ENCODE data around the gene CCDC127. TPM values are rescaled to one million over a fixed set of nuclear protein-coding genes. Genes with fewer than 3 reads are reported as not detected.

The CCDC127 gene
- total and polyA plus RNA-seq, 2 donors (not counting 3 experiments of a cell fraction or from before 2014, with no cell fraction given), result 3.4 to 6.3 TPM

GRCh38 chr5:206406-206805, 11.5 kb downstream of the CCDC127 start:
- no peaks in the 10 kb centered on the region for H3K4me1 ChIP-seq (ENCODE audit: control insufficient read depth, extremely low read depth, insufficient read depth, low read length)
- POLR2A ChIA-PET, result no interaction called here
- H3K4me2 ChIP-seq (ENCODE audit: insufficient read depth, low read length), result no peak overlapping the region
- H4K20me1 ChIP-seq (replicated peaks; ENCODE audit: control insufficient read depth, extremely low read depth, insufficient read depth, low read length), result no peaks in the 10 kb centered on the region
- FAIRE-seq (no peak), DNase-seq (ENCODE audit: low read depth, low spot score) (no peak)
- no peaks in the 10 kb centered on the region for H3K9me3 ChIP-seq (replicated peaks; ENCODE audit: control insufficient read depth, insufficient read depth, low read length)
- no peaks in the 10 kb centered on the region for H3K9me1 ChIP-seq (replicated peaks; ENCODE audit: control insufficient read depth, extremely low read depth, insufficient read depth, low read length)
- H3K9ac ChIP-seq (replicated peaks; ENCODE audit: extremely low read depth, insufficient read depth, low read length), result no peak overlapping the region
- no peak overlapping the region for H3K4me3 ChIP-seq (replicated peaks in 1 of 3; ENCODE audit: insufficient read depth in 1 of 3, low read depth in 1 of 3, low read length in 3 of 3)
- no peaks in the 10 kb centered on the region for H3K27me3 ChIP-seq (ENCODE audit: control insufficient read depth in 2 of 2, insufficient read depth in 2 of 2, low read length in 2 of 2)
- peaks cover 21% of the 10 kb centered on the region for H3K79me2 ChIP-seq (ENCODE audit: control insufficient read depth, insufficient read depth, low read length)
- dilution Hi-C loops (cut with MboI; ENCODE audit: extremely low pct_ligation_motif_present, low sequenced_read_pairs) (no loop called here), intact Hi-C loops (cut with micrococcal nuclease) (no loop called here)
- no peak overlapping the region for H2AFZ ChIP-seq (ENCODE audit: low read depth, low read length)
- no peak overlapping the region for H3K27ac ChIP-seq (ENCODE audit: insufficient read depth, low read depth, low read length)
- CTCF ChIA-PET, result interaction anchor here (0.9 kb wide), 1 partner anchor 12 kb away, joined by 3 read pairs; the partner anchor contains the start of genes CCDC127 and SDHA
- no TSS peak for BruUV-seq (replicated peaks)
- H3K36me3 ChIP-seq (ENCODE audit: control insufficient read depth in 2 of 2, extremely low read depth in 1 of 2, insufficient read depth in 2 of 2, low read length in 2 of 2), result peaks cover 5 to 19% of the 10 kb centered on the region in 2 experiments
- TF ChIP-seq GATA2 (IDR thresholded peaks at IDR 0.05; ENCODE audit: insufficient read depth, insufficient read length, low read depth, low read length) (no peak), POLR2A (IDR thresholded peaks at IDR 0.05; ENCODE audit: low read depth, low read length) (no peak), EZH2 (IDR thresholded peaks at IDR 0.05; ENCODE audit: borderline replicate concordance, low read depth, low read length, severe bottlenecking) (no peak), MAX (IDR thresholded peaks at IDR 0.05; ENCODE audit: insufficient read depth, insufficient read length) (no peak), POLR2AphosphoS5 (IDR thresholded peaks at IDR 0.05; ENCODE audit: insufficient read depth, low read depth, low read length) (no peak), FOS (IDR thresholded peaks at IDR 0.05; ENCODE audit: borderline replicate concordance, insufficient read depth, low read length) (no peak), JUN (IDR thresholded peaks at IDR 0.05; ENCODE audit: borderline replicate concordance, insufficient read depth, insufficient read length, low read depth) (no peak), CTCF (IDR thresholded peaks at IDR 0.05; ENCODE audit: extremely low read depth in 1 of 2, insufficient read depth in 1 of 2, low read depth in 1 of 2, low read length in 2 of 2) (no peak), MYC (IDR thresholded peaks at IDR 0.05; ENCODE audit: low read depth, low read length) (no peak)

Measured in endothelial cell of umbilical vein (primary cell).